HepG2 (cell line): Measurements from ENCODE around the gene GABRR3. TPM values are rescaled to one million over a fixed set of nuclear protein-coding genes. Genes with fewer than 3 reads are reported as not detected.

Experiments used
- ATAC-seq: fragments of 200-7000 bp; cut with Tn5 transposase; 3 replicates; pipeline ENCODE4 v1.9.1; 2020; ENCODE audit warnings: mild to moderate bottlenecking, moderate library complexity
- BruUV-seq: library from RNA; stranded (reverse); fragments of 400-500 nt; replicated peaks from 2 replicates; lab custom pipeline; 2021; lab: Mats Ljungman, UMichigan
- CTCF ChIA-PET: fragments of 300-600 bp; formaldehyde crosslinking; extraction: SDS; loops from one replicate; lab custom pipeline; 2021; ENCODE audit warnings: low total read pairs, inconsistent platforms, low intra/inter-chr PET ratio; lab: Yijun Ruan, JAX
- POLR2A ChIA-PET: fragments of 350-600 bp; sonication (Branson Sonifier 250); formaldehyde crosslinking; loops from one replicate; lab custom pipeline; 2020; ENCODE audit warnings: antibody characterized with exemption, inconsistent platforms; lab: Yijun Ruan, JAX
- DNase-seq: peaks from one replicate; pipeline ENCODE4 v3.0.0-alpha.2; 2015; ENCODE audit warnings: low spot score
- FAIRE-seq: peaks from 3 replicates; lab custom pipeline; 2011; peaks lifted over from hg19 to GRCh38; lab: Jason Lieb, UNC
- H2AFZ ChIP-seq: one replicate; pipeline ENCODE4 v1.6.1; 2011; ENCODE audit warnings: low read length, inconsistent platforms
- H3K27ac ChIP-seq: fragments of 300-600 bp; 3 replicates; pipeline ENCODE4 v1.8.0; 2011; ENCODE audit warnings: mixed run types, mild to moderate bottlenecking, mixed read lengths, low read length, inconsistent platforms; ENCODE audit not compliant: insufficient read depth; ENCODE audit errors: extremely low read length
- H3K27me3 ChIP-seq, 2 experiments: fragments of 200-600 bp in 1 of 2; 2 replicates in 1 of 2; 3 replicates in 1 of 2; pipeline versions ENCODE4 v1.6.0 to v1.8.0; 2011; ENCODE audit warnings: low read length in 2 of 2, mild to moderate bottlenecking in 2 of 2, moderate library complexity in 2 of 2, inconsistent platforms in 1 of 2; ENCODE audit not compliant: insufficient read depth in 2 of 2, control insufficient read depth in 1 of 2
- H3K36me3 ChIP-seq, 2 experiments: fragments of 200-600 bp in 1 of 2; replicated peaks in 1 of 2; 2 replicates in 1 of 2; 3 replicates in 1 of 2; pipeline versions ENCODE4 v1.5.1 to v1.8.0; 2011; ENCODE audit warnings: low read length in 2 of 2, inconsistent platforms in 1 of 2; ENCODE audit not compliant: insufficient read depth in 2 of 2, control insufficient read depth in 1 of 2
- H3K4me1 ChIP-seq: 2 replicates; pipeline ENCODE4 v1.5.1; 2012; ENCODE audit warnings: low read length, inconsistent platforms; ENCODE audit not compliant: insufficient read depth
- H3K4me2 ChIP-seq: 2 replicates; pipeline ENCODE4 v1.6.0; 2011; ENCODE audit warnings: low read depth, low read length, inconsistent platforms
- H3K4me3 ChIP-seq, 3 experiments: fragments of 200-600 bp in 1 of 3; sonication (generic), shearing (Covaris generic) in 1 of 3; replicated peaks in 1 of 3; 2 replicates each; pipeline ENCODE4 v1.5.1; 2011 to 2016; ENCODE audit warnings: low read length in 3 of 3, inconsistent platforms in 2 of 3, low read depth in 2 of 3, mild to moderate bottlenecking in 2 of 3, control low read depth in 1 of 3, mixed read lengths in 1 of 3; ENCODE audit not compliant: insufficient read depth in 1 of 3
- H3K79me2 ChIP-seq: one replicate; pipeline ENCODE4 v1.6.1; 2011; ENCODE audit warnings: low read length, inconsistent platforms; ENCODE audit not compliant: insufficient read depth
- H3K9ac ChIP-seq: 2 replicates; pipeline ENCODE4 v1.6.0; 2011; ENCODE audit warnings: mild to moderate bottlenecking, low read depth, low read length, inconsistent platforms; ENCODE audit not compliant: insufficient read depth
- H3K9me3 ChIP-seq: 2 replicates; pipeline ENCODE4 v1.5.1; 2012; ENCODE audit warnings: mild to moderate bottlenecking, low read length
- H4K20me1 ChIP-seq: 2 replicates; pipeline ENCODE4 v1.6.0; 2011; ENCODE audit warnings: inconsistent platforms, mild to moderate bottlenecking, low read length, moderate library complexity; ENCODE audit not compliant: insufficient read depth
- ARID5B ChIP-seq: IDR thresholded peaks from 2 replicates; pipeline ENCODE4 v1.4.0; 2020; ENCODE audit warnings: mild to moderate bottlenecking, missing genetic modification reagents
- CHD2 ChIP-seq: IDR thresholded peaks from 2 replicates; pipeline ENCODE4 v1.6.1; 2011; ENCODE audit warnings: low read depth, low read length, improper control_type of control experiment
- KLF9 ChIP-seq: IDR thresholded peaks from 2 replicates; pipeline ENCODE4 v1.6.1; 2016; ENCODE audit warnings: low read depth
- RFX5 ChIP-seq: IDR thresholded peaks from 2 replicates; pipeline ENCODE4 v1.6.1; 2011; ENCODE audit warnings: low read depth, low read length, improper control_type of control experiment
- STAT5B ChIP-seq: sonication (generic); formaldehyde crosslinking; IDR thresholded peaks from 2 replicates; pipeline ENCODE4 v1.4.0; 2020; ENCODE audit warnings: missing genetic modification reagents
- YY1 ChIP-seq: IDR thresholded peaks from 2 replicates; pipeline ENCODE4 v1.6.1; 2011; ENCODE audit warnings: low read length, low read depth, moderate library complexity, mild to moderate bottlenecking; ENCODE audit not compliant: insufficient read depth, insufficient replicate concordance
- ZBTB39 ChIP-seq: sonication (generic); formaldehyde crosslinking; IDR thresholded peaks from 2 replicates; pipeline ENCODE4 v1.5.0; 2020; ENCODE audit warnings: missing genetic modification reagents
- ZBTB7A ChIP-seq: sonication (generic); formaldehyde crosslinking; IDR thresholded peaks from 2 replicates; pipeline ENCODE4 v1.8.0; 2022; ENCODE audit warnings: mild to moderate bottlenecking, missing genetic modification reagents
- ZFP1 ChIP-seq: IDR thresholded peaks from 2 replicates; pipeline ENCODE4 v1.6.1; 2016
- ZKSCAN8 ChIP-seq: IDR thresholded peaks from 2 replicates; pipeline ENCODE4 v1.6.1; 2016; ENCODE audit warnings: borderline replicate concordance, missing genetic modification reagents, missing compliant biosample characterization
- ZNF10 ChIP-seq: sonication (generic); formaldehyde crosslinking; IDR thresholded peaks from 2 replicates; pipeline ENCODE4 v1.4.0; 2020; ENCODE audit warnings: mild to moderate bottlenecking, low read depth, missing genetic modification reagents, borderline replicate concordance
- ZNF331 ChIP-seq: sonication (generic); formaldehyde crosslinking; IDR thresholded peaks from 2 replicates; pipeline ENCODE4 v1.4.0; 2020; ENCODE audit warnings: missing genetic modification reagents
- ZNF333 ChIP-seq: sonication (generic); formaldehyde crosslinking; IDR thresholded peaks from 2 replicates; pipeline ENCODE4 v1.4.0; 2020; ENCODE audit warnings: mild to moderate bottlenecking, missing genetic modification reagents, borderline replicate concordance
- WGBS: methylation state at CpG from one replicate; pipeline ENCODE4 v1.1.6; 2017; ENCODE audit warnings: low lambda C conversion rate; 5-methylcytosine and 5-hydroxymethylcytosine counted together
- in situ Hi-C: cut with HindIII; loops from 2 replicates; pipeline ENCODE4 v1.10.0; 2017; ENCODE audit warnings: low pct_unique_long_range_greater_than_20kb; ENCODE audit not compliant: extremely low pct_ligation_motif_present
- intact Hi-C: fragments of 100-400 bp; cut with micrococcal nuclease; formaldehyde crosslinking; loops from one replicate; pipeline ENCODE4 v1.10.0; 2022; ENCODE audit not compliant: unreplicated experiment
- polyA plus RNA-seq, 8 experiments: library from polyadenylated mRNA; depleted of rRNA in 3 of 8; stranded (reverse) in 7 of 8; unstranded in 1 of 8; fragments of >200 nt; fragmentation: Illumina TruSeq in 4 of 8; extraction: Trizol in 4 of 8; gene quantifications; 2 replicates each; pipeline versions ENCODE4 v1.2.1 to v1.2.3, GENCODE V29; 2011 to 2016; ENCODE audit warnings: low read depth in 4 of 8, missing spikeins in 1 of 8, mixed read lengths in 1 of 8; ENCODE audit not compliant: insufficient read depth in 1 of 8
- total RNA-seq, 5 experiments: library from RNA; depleted of rRNA; stranded (reverse); fragments of >200 nt; fragmentation: Illumina TruSeq; extraction: Trizol; gene quantifications; 2 replicates each; pipeline ENCODE4 v1.2.3, GENCODE V29; 2016; ENCODE audit warnings: low read depth in 1 of 5

Gene GABRR3
- total and polyA plus RNA-seq, 2 of the 13 experiments (the other 11 are each of a cell fraction or from before 2014, with no cell fraction given): 0.42 to 0.83 TPM

GRCh38 chr3:98018301-98018700 is 16.8 kb downstream of the GABRR3 start (continued):
- TF ChIP-seq ARID5B (no peak), ZFP1 (CRISPR knock-in tag) (no peak), STAT5B (no peak), KLF9 (no peak), ZNF10 (CRISPR knock-in tag) (no peak)

GRCh38 chr3:98014268-98014585 is 20.9 kb downstream of the GABRR3 start:
- H4K20me1 ChIP-seq: no peaks in the 10 kb centered on the region
- peak; percentile 30 for FAIRE-seq
- no peaks in the 10 kb centered on the region for H3K36me3 ChIP-seq
- no peak overlapping the region for H2AFZ ChIP-seq
- no TSS peak for BruUV-seq
- no peak for ATAC-seq
- H3K4me2 ChIP-seq: no peak overlapping the region
- no peak overlapping the region for H3K9ac ChIP-seq
- in situ Hi-C loops: loop anchor here (5.0 kb wide), 1 partner anchor 42 kb away; the partner anchor contains the start of gene RIOX2
- CTCF ChIA-PET: no interaction called here
- H3K27me3 ChIP-seq: no peaks in the 10 kb centered on the region
- H3K27ac ChIP-seq: no peak overlapping the region
- no peak for TF ChIP-seq RFX5
- TF ChIP-seq YY1: no peak
- TF ChIP-seq ZKSCAN8 (CRISPR knock-in tag): no peak
- no peak for TF ChIP-seq ZNF333 (CRISPR knock-in tag)
- TF ChIP-seq ZBTB39 (CRISPR knock-in tag): no peak
- TF ChIP-seq ZNF331 (CRISPR knock-in tag): no peak
- no peak for TF ChIP-seq ZBTB7A (CRISPR knock-in tag)
- TF ChIP-seq CHD2: no peak
- TF ChIP-seq, all 625 proteins: peak for 0
- intact Hi-C loops: loop anchor here (5.0 kb wide), 1 partner anchor 112 kb away; no protein-coding TSS in a partner anchor
- POLR2A ChIA-PET: no interaction called here
- H3K9me3 ChIP-seq: no peaks in the 10 kb centered on the region
- no peak overlapping the region for H3K4me3 ChIP-seq
- H3K4me1 ChIP-seq: peaks cover 53% of the 10 kb centered on the region
- H3K79me2 ChIP-seq: no peaks in the 10 kb centered on the region
- 93% methylated on average over 2 of the region's 2 CpGs for WGBS
- no peak for DNase-seq
